Measurements from ENCODE around the gene SORCS2. TPM values are rescaled to one million over a fixed set of nuclear protein-coding genes. Genes with fewer than 3 reads are reported as not detected.

SORCS2 gene
- polyA plus RNA-seq, 1 of the 3 experiments (the other 2 are of a cell fraction) = 1.6 TPM

DNA sequence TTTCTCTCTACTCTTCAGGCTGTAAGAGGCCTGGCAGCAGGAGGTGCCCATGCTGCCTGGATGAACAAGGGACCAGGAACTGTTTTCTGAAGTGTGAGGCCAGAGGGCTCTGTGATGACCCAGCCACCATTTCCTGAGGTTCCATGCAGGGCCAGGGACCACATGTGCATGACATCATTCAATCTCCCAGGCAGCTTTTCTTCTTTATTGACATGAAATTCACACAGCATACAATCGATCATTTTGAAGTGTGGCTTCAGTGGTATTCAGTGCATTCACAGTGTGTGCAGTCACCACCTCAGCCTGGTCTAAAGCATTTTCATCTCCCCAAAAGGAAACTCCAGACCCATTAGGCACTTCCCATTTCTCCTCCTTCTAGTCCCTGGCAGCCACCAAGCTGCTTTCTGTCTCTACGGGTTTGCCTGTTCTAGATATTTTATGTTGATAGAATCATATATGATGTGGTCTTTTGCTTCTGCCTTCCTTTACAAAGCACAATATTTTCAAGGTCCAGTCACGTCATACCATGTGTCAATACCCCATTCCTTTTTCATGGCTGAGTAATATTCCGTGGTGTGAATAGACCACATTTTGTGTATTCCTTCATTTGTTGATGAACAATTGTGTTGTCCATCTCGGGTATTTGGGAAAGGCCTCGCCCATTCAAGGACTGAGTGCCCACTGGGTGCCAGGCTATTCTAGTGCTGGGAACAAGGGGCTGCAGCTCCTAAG, 149.3 kb downstream of the SORCS2 start (continued):
- TF ChIP-seq POLR2AphosphoS5 (IDR thresholded peaks at IDR 0.05; ENCODE audit: low read depth, low read length) = no peak

DNA sequence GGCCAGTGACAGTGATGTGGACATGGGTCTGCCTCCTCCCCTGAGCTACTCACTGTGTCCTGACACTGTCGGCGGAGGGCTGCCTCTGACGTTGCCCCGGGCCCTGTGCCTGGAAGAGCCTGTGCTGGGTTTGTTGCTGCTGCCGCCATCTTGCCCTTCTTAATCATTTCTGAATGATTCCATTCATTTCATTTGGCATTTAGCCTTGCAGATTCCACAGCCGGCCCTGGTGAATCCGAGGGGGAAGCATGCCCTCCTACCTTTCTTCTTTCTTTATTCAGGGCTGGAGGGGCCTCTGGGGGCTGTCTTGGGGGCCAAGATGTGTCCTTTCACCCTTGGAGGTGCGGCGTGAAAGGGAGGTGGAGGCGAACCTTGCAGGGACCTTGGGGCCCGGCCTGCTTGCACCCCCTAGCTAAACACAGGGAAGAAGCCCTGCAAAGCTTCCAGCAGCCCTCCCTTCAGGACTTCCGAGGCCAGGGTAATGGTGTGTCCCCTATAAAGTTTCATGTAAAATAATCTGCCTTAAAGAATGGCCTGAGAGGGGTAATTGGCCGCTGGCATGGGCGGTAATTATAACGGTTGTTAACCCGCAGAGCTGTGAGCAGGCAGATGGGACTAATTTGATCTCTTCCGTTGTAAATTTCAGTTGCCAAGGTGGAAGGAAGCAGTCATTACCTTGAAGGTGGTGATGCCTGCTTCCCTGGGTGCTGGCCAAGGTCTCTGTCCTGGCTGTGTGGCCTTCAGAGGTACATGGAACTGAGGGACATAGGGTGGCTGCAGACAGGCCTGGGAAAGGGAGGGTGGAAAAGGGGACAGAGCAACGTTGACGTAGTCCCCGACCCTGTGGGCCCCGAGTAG, 150.1 kb downstream of the SORCS2 start:
- Histone ChIP-seq H4K20me1 (ENCODE audit: insufficient read depth) (no peaks in the 10 kb centered on the region), H3K27ac (ENCODE audit: low read depth in 2 of 2, low read length in 1 of 2) (no peak overlapping the region), H3F3A (replicated peaks; ENCODE audit: insufficient read depth) (no peaks in the 10 kb centered on the region), H3K27me3 (ENCODE audit: insufficient read depth) (no peaks in the 10 kb centered on the region), H3K9ac (no peak overlapping the region), H2AFZ (ENCODE audit: low read depth) (no peak overlapping the region), H3K4me2 (no peak overlapping the region), H3K4me1 (ENCODE audit: control insufficient read depth in 1 of 2, insufficient read depth in 2 of 2, low read depth in 1 of 2, low read length in 1 of 2) (no peaks in the 10 kb centered on the region), H3K79me2 (ENCODE audit: insufficient read depth) (no peaks in the 10 kb centered on the region), H3K9me2 (no peaks in the 10 kb centered on the region), H3K4me3 (ENCODE audit: low read depth in 2 of 2, low read length in 1 of 2) (no peak overlapping the region), H3K9me3 (no peaks in the 10 kb centered on the region), H3K36me3 (replicated peaks in 1 of 2; ENCODE audit: control insufficient read depth in 1 of 2, insufficient read depth in 2 of 2, low read length in 1 of 2) (no peaks in the 10 kb centered on the region)
- no peak for DNase-seq
- TF ChIP-seq GABPA (IDR thresholded peaks at IDR 0.05; ENCODE audit: low read depth) (no peak), JUND (IDR thresholded peaks at IDR 0.05) (no peak), FOXM1 (IDR thresholded peaks at IDR 0.05; ENCODE audit: low read depth) (no peak), TAF1 (IDR thresholded peaks at IDR 0.05; ENCODE audit: borderline replicate concordance, low read depth, low read length) (no peak), POLR2AphosphoS5 (IDR thresholded peaks at IDR 0.05; ENCODE audit: low read depth, low read length) (no peak), SIN3A (IDR thresholded peaks at IDR 0.05; ENCODE audit: borderline replicate concordance, low read depth, low read length) (no peak), ELF1 (IDR thresholded peaks at IDR 0.05) (no peak), RCOR1 (IDR thresholded peaks at IDR 0.05; ENCODE audit: low read length) (no peak), TEAD4 (IDR thresholded peaks at IDR 0.05; ENCODE audit: borderline replicate concordance, insufficient read depth) (no peak), MEF2A (IDR thresholded peaks at IDR 0.05; ENCODE audit: borderline replicate concordance, low read depth) (no peak), MXI1 (IDR thresholded peaks at IDR 0.05; ENCODE audit: low read depth, low read length) (no peak), FOXJ3 (CRISPR knock-in tag; IDR thresholded peaks at IDR 0.05) (no peak), TCF12 (IDR thresholded peaks at IDR 0.05) (no peak), RXRA (IDR thresholded peaks at IDR 0.05; ENCODE audit: borderline replicate concordance, low read depth) (no peak)
- TF ChIP-seq, protein P1, sequence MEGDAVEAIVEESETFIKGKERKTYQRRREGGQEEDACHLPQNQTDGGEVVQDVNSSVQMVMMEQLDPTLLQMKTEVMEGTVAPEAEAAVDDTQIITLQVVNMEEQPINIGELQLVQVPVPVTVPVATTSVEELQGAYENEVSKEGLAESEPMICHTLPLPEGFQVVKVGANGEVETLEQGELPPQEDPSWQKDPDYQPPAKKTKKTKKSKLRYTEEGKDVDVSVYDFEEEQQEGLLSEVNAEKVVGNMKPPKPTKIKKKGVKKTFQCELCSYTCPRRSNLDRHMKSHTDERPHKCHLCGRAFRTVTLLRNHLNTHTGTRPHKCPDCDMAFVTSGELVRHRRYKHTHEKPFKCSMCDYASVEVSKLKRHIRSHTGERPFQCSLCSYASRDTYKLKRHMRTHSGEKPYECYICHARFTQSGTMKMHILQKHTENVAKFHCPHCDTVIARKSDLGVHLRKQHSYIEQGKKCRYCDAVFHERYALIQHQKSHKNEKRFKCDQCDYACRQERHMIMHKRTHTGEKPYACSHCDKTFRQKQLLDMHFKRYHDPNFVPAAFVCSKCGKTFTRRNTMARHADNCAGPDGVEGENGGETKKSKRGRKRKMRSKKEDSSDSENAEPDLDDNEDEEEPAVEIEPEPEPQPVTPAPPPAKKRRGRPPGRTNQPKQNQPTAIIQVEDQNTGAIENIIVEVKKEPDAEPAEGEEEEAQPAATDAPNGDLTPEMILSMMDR (IDR thresholded peaks at IDR 0.05) = no peak
- TF ChIP-seq, protein P2, sequence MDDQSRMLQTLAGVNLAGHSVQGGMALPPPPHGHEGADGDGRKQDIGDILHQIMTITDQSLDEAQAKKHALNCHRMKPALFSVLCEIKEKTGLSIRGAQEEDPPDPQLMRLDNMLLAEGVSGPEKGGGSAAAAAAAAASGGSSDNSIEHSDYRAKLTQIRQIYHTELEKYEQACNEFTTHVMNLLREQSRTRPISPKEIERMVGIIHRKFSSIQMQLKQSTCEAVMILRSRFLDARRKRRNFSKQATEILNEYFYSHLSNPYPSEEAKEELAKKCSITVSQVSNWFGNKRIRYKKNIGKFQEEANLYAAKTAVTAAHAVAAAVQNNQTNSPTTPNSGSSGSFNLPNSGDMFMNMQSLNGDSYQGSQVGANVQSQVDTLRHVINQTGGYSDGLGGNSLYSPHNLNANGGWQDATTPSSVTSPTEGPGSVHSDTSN (IDR thresholded peaks at IDR 0.05) = no peak
- TF ChIP-seq, protein P3, sequence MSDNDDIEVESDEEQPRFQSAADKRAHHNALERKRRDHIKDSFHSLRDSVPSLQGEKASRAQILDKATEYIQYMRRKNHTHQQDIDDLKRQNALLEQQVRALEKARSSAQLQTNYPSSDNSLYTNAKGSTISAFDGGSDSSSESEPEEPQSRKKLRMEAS (IDR thresholded peaks at IDR 0.05; ENCODE audit: low read depth) = no peak
- WGBS (ENCODE audit: low lambda C conversion rate) = 73% methylated on average over 21 of the region's 21 CpGs
- ChIA-PET CTCF (interaction anchor here (1.0 to 1.3 kb wide), 2 partner anchors 47 to 151 kb away, joined by 4 to 5 read pairs; partner anchors contain the start of gene SORCS2), POLR2A (no interaction called here)

Measured in SK-N-SH (cell line).